ENCODE measurements around the gene RFPL2.

GRCh38 chr22:32144496-32145274, 60.2 kb downstream of the RFPL2 start:
- no peak for TF ChIP-seq GABPB1 (CRISPR knock-in tag; IDR thresholded peaks at IDR 0.05)
- no peak for TF ChIP-seq CBFB (CRISPR knock-in tag; IDR thresholded peaks at IDR 0.05; ENCODE audit: low read depth)
- TF ChIP-seq CTCF (IDR thresholded peaks at IDR 0.05) = no peak
- TF ChIP-seq TP53 (CRISPR knock-in tag; IDR thresholded peaks at IDR 0.05) = no peak
- TF ChIP-seq SP1 (CRISPR knock-in tag; conservative IDR thresholded peaks at IDR 0.05) = no peak
- TF ChIP-seq NFYB (CRISPR knock-in tag; conservative IDR thresholded peaks at IDR 0.05; ENCODE audit: low read depth) = no peak
- no peak for TF ChIP-seq ATF2 (CRISPR knock-in tag; IDR thresholded peaks at IDR 0.05; ENCODE audit: borderline replicate concordance, low read depth)
- no peak for TF ChIP-seq FOXJ3 (CRISPR knock-in tag; IDR thresholded peaks at IDR 0.05; ENCODE audit: borderline replicate concordance)
- no peak for TF ChIP-seq NFE2L1 (CRISPR knock-in tag; IDR thresholded peaks at IDR 0.05)
- no peak for TF ChIP-seq ATF3 (CRISPR knock-in tag; conservative IDR thresholded peaks at IDR 0.05)
- no peak for TF ChIP-seq CREB1 (CRISPR knock-in tag; IDR thresholded peaks at IDR 0.05)
- no peak for TF ChIP-seq ZNF263 (CRISPR knock-in tag; IDR thresholded peaks at IDR 0.05; ENCODE audit: low read depth)

Data from WTC11 (cell line).